Esophagus muscularis mucosa (tissue), 4 donors: ENCODE measurements around the gene SFXN3.

Experiments
- EP300 ChIP-seq: sonication (generic); formaldehyde crosslinking; IDR thresholded peaks from one replicate; pipeline ENCODE4 v1.6.1; 2017; ENCODE audit warnings: antibody characterized with exemption
- POLR2A ChIP-seq: fragments of 450-650 bp; IDR thresholded peaks from one replicate; pipeline ENCODE4 v1.6.1; 2017; ENCODE audit warnings: antibody characterized with exemption, moderate library complexity, mild to moderate bottlenecking, low read depth
- POLR2AphosphoS5 ChIP-seq, 2 donors: sonication (generic); formaldehyde crosslinking; IDR thresholded peaks; one replicate each; pipeline ENCODE4 v1.6.1; 2017; ENCODE audit warnings: antibody characterized with exemption in 2 of 2
- TF ChIP-seq, protein P1 (sequence below), 3 experiments: fragments of 200-600 bp in 2 of 3; fragments of 450-650 bp in 1 of 3; sonication (generic) in 2 of 3; IDR thresholded peaks; one replicate each; pipeline ENCODE4 v1.5.1; 2017 to 2019; ENCODE audit warnings: antibody characterized with exemption in 3 of 3, mild to moderate bottlenecking in 2 of 3, moderate library complexity in 1 of 3

DNA sequence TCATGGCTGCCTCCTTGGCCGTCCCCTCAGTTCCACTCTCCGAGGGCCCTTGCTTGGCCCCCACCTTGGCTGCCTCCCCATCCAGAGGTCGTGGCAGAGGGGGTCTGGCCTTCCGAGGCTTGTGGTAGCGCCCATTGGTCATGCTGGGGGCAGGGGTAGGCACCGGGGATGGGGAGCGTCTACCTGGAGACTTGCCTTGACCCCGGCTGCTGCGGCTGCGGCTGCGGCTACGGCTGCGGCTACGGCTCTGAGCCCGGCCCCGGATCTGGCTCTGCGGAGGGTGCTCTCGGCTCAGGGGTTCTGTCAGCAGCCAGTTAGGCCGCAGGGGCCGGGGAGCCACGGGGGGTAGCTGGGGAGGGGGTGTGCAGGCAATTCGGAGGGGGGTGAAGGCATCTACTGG, 20.7 kb upstream of the SFXN3 start:
- TF ChIP-seq, protein P1, sequence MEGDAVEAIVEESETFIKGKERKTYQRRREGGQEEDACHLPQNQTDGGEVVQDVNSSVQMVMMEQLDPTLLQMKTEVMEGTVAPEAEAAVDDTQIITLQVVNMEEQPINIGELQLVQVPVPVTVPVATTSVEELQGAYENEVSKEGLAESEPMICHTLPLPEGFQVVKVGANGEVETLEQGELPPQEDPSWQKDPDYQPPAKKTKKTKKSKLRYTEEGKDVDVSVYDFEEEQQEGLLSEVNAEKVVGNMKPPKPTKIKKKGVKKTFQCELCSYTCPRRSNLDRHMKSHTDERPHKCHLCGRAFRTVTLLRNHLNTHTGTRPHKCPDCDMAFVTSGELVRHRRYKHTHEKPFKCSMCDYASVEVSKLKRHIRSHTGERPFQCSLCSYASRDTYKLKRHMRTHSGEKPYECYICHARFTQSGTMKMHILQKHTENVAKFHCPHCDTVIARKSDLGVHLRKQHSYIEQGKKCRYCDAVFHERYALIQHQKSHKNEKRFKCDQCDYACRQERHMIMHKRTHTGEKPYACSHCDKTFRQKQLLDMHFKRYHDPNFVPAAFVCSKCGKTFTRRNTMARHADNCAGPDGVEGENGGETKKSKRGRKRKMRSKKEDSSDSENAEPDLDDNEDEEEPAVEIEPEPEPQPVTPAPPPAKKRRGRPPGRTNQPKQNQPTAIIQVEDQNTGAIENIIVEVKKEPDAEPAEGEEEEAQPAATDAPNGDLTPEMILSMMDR (IDR thresholded peaks at IDR 0.05) = no peak
- TF ChIP-seq EP300 (no peak), POLR2AphosphoS5 (IDR thresholded peaks at IDR 0.05) (no peak), POLR2A (no peak)
